Keratinocyte (primary cell): ENCODE measurements around the gene RAB43. TPM values are rescaled to one million over a fixed set of nuclear protein-coding genes. Genes with fewer than 3 reads are reported as not detected.

Experiments
- DNase-seq: peaks from one replicate; pipeline ENCODE4 v3.0.0-alpha.2; 2011; ENCODE audit warnings: low read depth, missing footprints, low spot score
- FAIRE-seq: peaks from 2 replicates; lab custom pipeline; 2011; peaks lifted over from hg19 to GRCh38; lab: Jason Lieb, UNC
- H2AFZ ChIP-seq: 2 replicates; pipeline ENCODE4 v1.6.0; 2012; ENCODE audit warnings: low read length, control low read depth, inconsistent platforms; ENCODE audit not compliant: control insufficient read depth
- H3K27ac ChIP-seq: 2 replicates; pipeline ENCODE4 v1.5.1; 2011; ENCODE audit warnings: low read length; ENCODE audit not compliant: control insufficient read depth, insufficient read depth
- H3K27me3 ChIP-seq: 3 replicates; pipeline ENCODE4 v1.6.0; 2011; ENCODE audit warnings: low read length; ENCODE audit not compliant: control insufficient read depth, insufficient read depth; ENCODE audit errors: extremely low read depth
- H3K36me3 ChIP-seq, 2 experiments: 2 replicates in 1 of 2; 3 replicates in 1 of 2; pipeline ENCODE4 v1.5.1; 2011; ENCODE audit warnings: low read length in 2 of 2, mild to moderate bottlenecking in 1 of 2; ENCODE audit not compliant: control insufficient read depth in 2 of 2, insufficient read depth in 2 of 2; ENCODE audit errors: extremely low read depth in 1 of 2
- H3K4me1 ChIP-seq: 3 replicates; pipeline ENCODE4 v1.5.1; 2011; ENCODE audit warnings: low read length; ENCODE audit not compliant: control insufficient read depth, insufficient read depth; ENCODE audit errors: extremely low read depth
- H3K4me2 ChIP-seq: 3 replicates; pipeline ENCODE4 v1.6.0; 2011; ENCODE audit warnings: low read depth, low read length; ENCODE audit not compliant: control insufficient read depth, insufficient read depth; ENCODE audit errors: extremely low read depth
- H3K4me3 ChIP-seq, 3 experiments: fragments of 200-600 bp in 1 of 3; sonication (generic) in 1 of 3; 2 replicates in 2 of 3; 3 replicates in 1 of 3; pipeline ENCODE4 v1.5.1; 2011 to 2016; ENCODE audit warnings: low read length in 3 of 3, mild to moderate bottlenecking in 3 of 3, control low read depth in 2 of 3, inconsistent platforms in 1 of 3, low read depth in 1 of 3, mixed read lengths in 1 of 3, mixed run types in 1 of 3, moderate library complexity in 1 of 3; ENCODE audit not compliant: control insufficient read depth in 2 of 3, insufficient read depth in 2 of 3; ENCODE audit errors: extremely low read depth in 1 of 3
- H3K79me2 ChIP-seq: 2 replicates; pipeline ENCODE4 v1.6.0; 2012; ENCODE audit warnings: low read length; ENCODE audit not compliant: control insufficient read depth, insufficient read depth
- H3K9ac ChIP-seq: 3 replicates; pipeline ENCODE4 v1.6.0; 2011; ENCODE audit warnings: low read length; ENCODE audit not compliant: control insufficient read depth, insufficient read depth; ENCODE audit errors: extremely low read depth
- H3K9me1 ChIP-seq: 3 replicates; pipeline ENCODE4 v1.6.0; 2011; ENCODE audit warnings: low read length; ENCODE audit not compliant: control insufficient read depth, insufficient read depth; ENCODE audit errors: extremely low read depth
- H3K9me3 ChIP-seq: 2 replicates; pipeline ENCODE4 v1.5.1; 2012; ENCODE audit warnings: low read depth, low read length; ENCODE audit not compliant: control insufficient read depth
- H4K20me1 ChIP-seq: 3 replicates; pipeline ENCODE4 v1.6.0; 2011; ENCODE audit warnings: low read length; ENCODE audit not compliant: control insufficient read depth, insufficient read depth; ENCODE audit errors: extremely low read depth
- CTCF ChIP-seq, 3 experiments: IDR thresholded peaks in 1 of 3; conservative IDR thresholded peaks in 1 of 3; optimal IDR thresholded peaks in 1 of 3; 2 replicates in 2 of 3; 3 replicates in 1 of 3; pipeline versions ENCODE3 to v1.5.1; 2011; ENCODE audit warnings: low read length in 3 of 3, mild to moderate bottlenecking in 3 of 3, moderate library complexity in 2 of 3, control low read depth in 1 of 3, inconsistent platforms in 1 of 3; ENCODE audit not compliant: insufficient read depth in 2 of 3; ENCODE audit errors: extremely low read depth in 1 of 3
- EZH2 ChIP-seq: IDR thresholded peaks from one replicate; pipeline ENCODE4 v1.6.1; 2012; ENCODE audit warnings: inconsistent platforms, mild to moderate bottlenecking, low read length, moderate library complexity
- dilution Hi-C: fragments of 300-500 bp; cut with MboI; formaldehyde crosslinking; loops from one replicate; pipeline ENCODE4 v1.7.0; 2020; ENCODE audit warnings: low sequenced_read_pairs; ENCODE audit not compliant: extremely low pct_ligation_motif_present
- polyA plus RNA-seq, 5 experiments: library from polyadenylated mRNA; depleted of rRNA in 3 of 5; stranded (reverse) in 3 of 5; stranded (forward) in 1 of 5; unstranded in 1 of 5; fragments of >200 nt; gene quantifications; 1 replicate in 1 of 5; 2 replicates in 3 of 5; 3 replicates in 1 of 5; pipeline versions ENCODE4 v1.2.1 to v1.2.3, GENCODE V29; 2011 to 2012; ENCODE audit warnings: missing spikeins in 2 of 5, low read depth in 1 of 5, low replicate concordance in 1 of 5

RAB43 gene
- polyA plus RNA-seq, 1 donor (not counting 4 experiments of a cell fraction or from before 2014, with no cell fraction given), result 8.1 TPM

GRCh38 chr3:129065016-129065719 is 56.4 kb downstream of the RAB43 start:
- H3K4me3 ChIP-seq, result no peak overlapping the region
- no peaks in the 10 kb centered on the region for H3K27me3 ChIP-seq
- DNase-seq (no peak), FAIRE-seq (no peak)
- no peaks in the 10 kb centered on the region for H3K36me3 ChIP-seq
- H3K79me2 ChIP-seq, result no peaks in the 10 kb centered on the region
- no peak overlapping the region for H3K4me2 ChIP-seq
- H2AFZ ChIP-seq, result no peak overlapping the region
- TF ChIP-seq CTCF (optimal IDR thresholded peaks at IDR 0.05 in 1 of 3, IDR thresholded peaks at IDR 0.05 in 1 of 3, conservative IDR thresholded peaks at IDR 0.05 in 1 of 3; ENCODE audit: extremely low read depth in 1 of 3, insufficient read depth in 2 of 3, low read length in 3 of 3) (no peak), EZH2 (no peak)
- H3K9me3 ChIP-seq, result no peaks in the 10 kb centered on the region
- dilution Hi-C loops, result no loop called here
- no peak overlapping the region for H3K9ac ChIP-seq
- H3K27ac ChIP-seq, result no peak overlapping the region
- no peaks in the 10 kb centered on the region for H4K20me1 ChIP-seq
- H3K9me1 ChIP-seq, result no peaks in the 10 kb centered on the region
- no peaks in the 10 kb centered on the region for H3K4me1 ChIP-seq

GRCh38 chr3:129063841-129064482 is 57.6 kb downstream of the RAB43 start:
- dilution Hi-C loops, result no loop called here
- Histone ChIP-seq H2AFZ (no peak overlapping the region), H3K4me2 (no peak overlapping the region)

More at GRCh38 chr3:129063841-129064482, 57.6 kb downstream of the RAB43 start:
- no peaks in the 10 kb centered on the region for H3K9me1 ChIP-seq
- no peaks in the 10 kb centered on the region for H4K20me1 ChIP-seq
- no peaks in the 10 kb centered on the region for H3K9me3 ChIP-seq
- FAIRE-seq, result no peak
- no peak overlapping the region for H3K4me3 ChIP-seq
- no peaks in the 10 kb centered on the region for H3K27me3 ChIP-seq
- no peaks in the 10 kb centered on the region for H3K4me1 ChIP-seq
- H3K9ac ChIP-seq, result no peak overlapping the region
- no peaks in the 10 kb centered on the region for H3K36me3 ChIP-seq
- no peak for DNase-seq
- H3K27ac ChIP-seq, result no peak overlapping the region
- TF ChIP-seq EZH2 (no peak), CTCF (optimal IDR thresholded peaks at IDR 0.05 in 1 of 3, IDR thresholded peaks at IDR 0.05 in 1 of 3, conservative IDR thresholded peaks at IDR 0.05 in 1 of 3; ENCODE audit: extremely low read depth in 1 of 3, insufficient read depth in 2 of 3, low read length in 3 of 3) (no peak)
- H3K79me2 ChIP-seq, result no peaks in the 10 kb centered on the region
